MM.1S (cell line): Measurements from ENCODE around the gene G2E3.

Experiments
- EZH2phosphoT487 ChIP-seq: fragments of 300-600 bp; sonication (generic); IDR thresholded peaks from 2 replicates; pipeline ENCODE4 v1.6.1; 2018; ENCODE audit warnings: antibody characterized with exemption, low read length
- TF ChIP-seq, protein P1 (sequence below): fragments of 300-600 bp; sonication (generic); IDR thresholded peaks from 2 replicates; pipeline ENCODE4 v1.5.1; 2016; ENCODE audit warnings: antibody characterized with exemption, low read length, mixed read lengths

DNA sequence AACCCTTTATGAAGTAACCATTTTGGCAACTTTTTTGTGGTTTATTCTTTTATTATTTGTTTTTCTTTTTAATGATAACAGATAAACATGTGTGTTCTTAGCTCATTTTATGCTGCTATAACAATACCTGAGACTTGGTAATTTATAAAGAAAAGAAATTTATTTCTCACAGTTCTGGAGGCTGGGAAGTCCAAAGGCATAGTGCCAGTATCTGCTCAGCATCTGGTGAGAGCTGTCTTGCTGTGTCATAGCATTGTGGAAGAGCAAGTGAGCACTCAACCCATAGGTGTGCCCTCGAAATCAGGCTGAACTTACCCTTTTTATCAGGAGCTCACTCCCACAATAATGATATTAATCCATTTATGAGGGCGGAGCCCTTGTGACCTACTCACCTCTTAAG is 55.2 kb downstream of the G2E3 start:
- TF ChIP-seq, protein P1, sequence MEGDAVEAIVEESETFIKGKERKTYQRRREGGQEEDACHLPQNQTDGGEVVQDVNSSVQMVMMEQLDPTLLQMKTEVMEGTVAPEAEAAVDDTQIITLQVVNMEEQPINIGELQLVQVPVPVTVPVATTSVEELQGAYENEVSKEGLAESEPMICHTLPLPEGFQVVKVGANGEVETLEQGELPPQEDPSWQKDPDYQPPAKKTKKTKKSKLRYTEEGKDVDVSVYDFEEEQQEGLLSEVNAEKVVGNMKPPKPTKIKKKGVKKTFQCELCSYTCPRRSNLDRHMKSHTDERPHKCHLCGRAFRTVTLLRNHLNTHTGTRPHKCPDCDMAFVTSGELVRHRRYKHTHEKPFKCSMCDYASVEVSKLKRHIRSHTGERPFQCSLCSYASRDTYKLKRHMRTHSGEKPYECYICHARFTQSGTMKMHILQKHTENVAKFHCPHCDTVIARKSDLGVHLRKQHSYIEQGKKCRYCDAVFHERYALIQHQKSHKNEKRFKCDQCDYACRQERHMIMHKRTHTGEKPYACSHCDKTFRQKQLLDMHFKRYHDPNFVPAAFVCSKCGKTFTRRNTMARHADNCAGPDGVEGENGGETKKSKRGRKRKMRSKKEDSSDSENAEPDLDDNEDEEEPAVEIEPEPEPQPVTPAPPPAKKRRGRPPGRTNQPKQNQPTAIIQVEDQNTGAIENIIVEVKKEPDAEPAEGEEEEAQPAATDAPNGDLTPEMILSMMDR = no peak
- no peak for TF ChIP-seq EZH2phosphoT487
